ENCODE measurements around the gene FOXA2. TPM values are rescaled to one million over a fixed set of nuclear protein-coding genes. Genes with fewer than 3 reads are reported as not detected.
A peak's percentile ranks its signal among the peaks of the same experiment; 100 is the strongest.

FOXA2 gene
- total RNA-seq, 4 donors from 2014 or later, result not detected

DNA sequence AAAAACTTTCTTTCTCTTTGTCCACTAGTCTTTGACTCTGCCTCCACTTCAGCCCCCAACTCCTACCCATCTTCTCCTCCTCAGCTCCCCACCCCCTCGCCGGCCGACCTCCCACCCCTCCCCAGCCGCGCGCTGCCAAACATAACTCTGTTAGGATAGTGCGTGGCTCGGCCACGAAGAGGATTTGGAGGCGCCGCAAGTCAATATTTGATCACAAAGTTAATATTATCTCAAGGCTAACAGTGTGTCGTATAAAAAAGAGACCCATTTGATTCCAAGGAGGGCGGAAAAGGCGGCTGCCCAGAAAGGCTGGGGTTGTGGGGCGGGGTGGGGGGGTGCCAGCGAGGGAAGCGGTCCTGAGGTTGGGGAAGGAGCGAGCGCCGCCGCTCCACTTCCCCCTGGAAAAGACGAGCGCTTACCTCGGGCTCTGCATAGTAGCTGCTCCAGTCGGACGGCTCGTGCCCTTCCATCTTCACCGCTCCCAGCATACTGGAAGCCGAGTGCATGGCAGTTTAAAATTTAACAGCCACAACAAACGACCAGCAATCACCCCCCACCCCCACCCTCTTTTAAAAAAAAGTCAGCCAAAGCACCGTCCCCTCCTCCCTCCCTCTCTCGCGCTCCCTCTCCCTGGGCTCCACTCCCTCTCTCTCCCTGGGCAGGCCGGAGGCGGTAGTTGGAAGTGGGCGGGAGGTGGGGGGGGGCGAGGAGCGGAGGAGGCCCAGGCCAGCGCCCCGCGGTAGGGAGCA lies 425 bp downstream of the FOXA2 start:
- DNase-seq (ENCODE audit: low spot score in 2 of 2), result no peak
- Histone ChIP-seq H3K4me3 (peak overlapping the region; percentile 27), H3K27me3 (peaks cover 98% of the 10 kb centered on the region), H3K36me3 (no peaks in the 10 kb centered on the region), H3K9me3 (no peaks in the 10 kb centered on the region), H3K4me1 (peaks cover 35% of the 10 kb centered on the region), H3K27ac (no peak overlapping the region)
- no peak for TF ChIP-seq POLR2AphosphoS5 (IDR thresholded peaks at IDR 0.05)
- no peak for TF ChIP-seq EP300 (IDR thresholded peaks at IDR 0.05)
- TF ChIP-seq CTCF (IDR thresholded peaks at IDR 0.05), result no peak
- no peak for TF ChIP-seq POLR2A (IDR thresholded peaks at IDR 0.05)
- 0% methylated on average over 13 of the region's 41 CpGs for WGBS

GRCh38 chr20:22582964-22583772 lies 1.2 kb downstream of the FOXA2 start:
- H3K4me3 ChIP-seq, result peak overlapping the region; percentile 27
- no peak for DNase-seq (ENCODE audit: low spot score in 2 of 2)
- peaks cover 99% of the 10 kb centered on the region for H3K27me3 ChIP-seq
- H3K9me3 ChIP-seq, result no peaks in the 10 kb centered on the region
- H3K27ac ChIP-seq, result no peak overlapping the region
- under 1% methylated on average over 36 of the region's 66 CpGs for WGBS
- TF ChIP-seq EP300 (IDR thresholded peaks at IDR 0.05), result no peak
- TF ChIP-seq POLR2A (IDR thresholded peaks at IDR 0.05), result no peak
- no peak for TF ChIP-seq POLR2AphosphoS5 (IDR thresholded peaks at IDR 0.05)
- TF ChIP-seq CTCF (IDR thresholded peaks at IDR 0.05), result no peak
- peaks cover 43% of the 10 kb centered on the region for H3K4me1 ChIP-seq
- no peaks in the 10 kb centered on the region for H3K36me3 ChIP-seq

DNA sequence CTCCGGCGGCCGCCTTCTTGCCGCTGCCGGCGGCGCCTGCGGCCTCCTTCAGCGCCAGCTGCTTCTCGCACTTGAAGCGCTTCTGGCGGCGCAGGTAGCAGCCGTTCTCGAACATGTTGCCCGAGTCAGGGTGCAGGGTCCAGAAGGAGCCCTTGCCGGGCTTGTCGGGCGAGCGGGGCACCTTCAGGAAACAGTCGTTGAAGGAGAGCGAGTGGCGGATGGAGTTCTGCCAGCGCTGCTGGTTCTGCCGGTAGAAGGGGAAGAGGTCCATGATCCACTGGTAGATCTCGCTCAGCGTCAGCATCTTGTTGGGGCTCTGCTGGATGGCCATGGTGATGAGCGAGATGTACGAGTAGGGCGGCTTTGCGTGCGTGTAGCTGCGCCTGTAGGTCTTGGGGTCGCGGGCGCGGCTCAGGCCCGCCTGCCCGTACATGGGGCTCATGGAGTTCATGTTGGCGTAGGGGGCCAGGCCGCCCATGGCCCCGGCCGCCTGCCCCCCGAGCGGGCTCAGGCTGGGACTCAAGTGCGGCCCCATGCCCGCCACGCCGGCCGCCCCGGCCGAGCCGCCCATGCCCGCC lies 1.9 kb downstream of the FOXA2 start:
- no peaks in the 10 kb centered on the region for H3K9me3 ChIP-seq
- H3K27me3 ChIP-seq, result peaks cover 100% of the 10 kb centered on the region
- peaks cover 44% of the 10 kb centered on the region for H3K4me1 ChIP-seq
- no peaks in the 10 kb centered on the region for H3K36me3 ChIP-seq
- TF ChIP-seq EP300 (IDR thresholded peaks at IDR 0.05) (no peak), POLR2AphosphoS5 (IDR thresholded peaks at IDR 0.05) (no peak), CTCF (IDR thresholded peaks at IDR 0.05) (no peak), POLR2A (IDR thresholded peaks at IDR 0.05) (no peak)
- DNase-seq (ENCODE audit: low spot score in 2 of 2), result no peak
- H3K27ac ChIP-seq, result no peak overlapping the region
- H3K4me3 ChIP-seq, result peak overlapping the region; percentile 27
- WGBS, result 5% methylated on average over 12 of the region's 54 CpGs

GRCh38 chr20:22581437-22582385 lies 2.7 kb downstream of the FOXA2 start:
- 23% methylated on average over 16 of the region's 54 CpGs for WGBS
- H3K36me3 ChIP-seq, result no peaks in the 10 kb centered on the region
- TF ChIP-seq POLR2A (IDR thresholded peaks at IDR 0.05), result no peak
- no peak for TF ChIP-seq EP300 (IDR thresholded peaks at IDR 0.05)
- TF ChIP-seq POLR2AphosphoS5 (IDR thresholded peaks at IDR 0.05), result no peak
- no peak for TF ChIP-seq CTCF (IDR thresholded peaks at IDR 0.05)
- peaks cover 100% of the 10 kb centered on the region for H3K27me3 ChIP-seq
- DNase-seq (ENCODE audit: low spot score in 2 of 2), result no peak
- H3K4me3 ChIP-seq, result no peak overlapping the region
- H3K9me3 ChIP-seq, result no peaks in the 10 kb centered on the region
- peaks cover 46% of the 10 kb centered on the region for H3K4me1 ChIP-seq
- no peak overlapping the region for H3K27ac ChIP-seq
